GM12864 (cell line): Measurements from ENCODE around the gene CD86.
A peak's percentile ranks its signal among the peaks of the same experiment; 100 is the strongest.

Experiments
- DNase-seq: peaks from one replicate; pipeline ENCODE4 v3.0.0-alpha.2; 2011; ENCODE audit warnings: low read depth
- H3K4me3 ChIP-seq: 2 replicates; pipeline ENCODE4 v1.5.1; 2011; ENCODE audit warnings: mild to moderate bottlenecking, low read depth, low read length, control low read depth
- TF ChIP-seq, protein P1 (sequence below): IDR thresholded peaks from 2 replicates; pipeline ENCODE4 v1.5.1; 2011; ENCODE audit warnings: low read depth, mild to moderate bottlenecking, moderate library complexity, low read length, control low read depth, inconsistent platforms; ENCODE audit errors: missing control alignments

CD86 gene

DNA sequence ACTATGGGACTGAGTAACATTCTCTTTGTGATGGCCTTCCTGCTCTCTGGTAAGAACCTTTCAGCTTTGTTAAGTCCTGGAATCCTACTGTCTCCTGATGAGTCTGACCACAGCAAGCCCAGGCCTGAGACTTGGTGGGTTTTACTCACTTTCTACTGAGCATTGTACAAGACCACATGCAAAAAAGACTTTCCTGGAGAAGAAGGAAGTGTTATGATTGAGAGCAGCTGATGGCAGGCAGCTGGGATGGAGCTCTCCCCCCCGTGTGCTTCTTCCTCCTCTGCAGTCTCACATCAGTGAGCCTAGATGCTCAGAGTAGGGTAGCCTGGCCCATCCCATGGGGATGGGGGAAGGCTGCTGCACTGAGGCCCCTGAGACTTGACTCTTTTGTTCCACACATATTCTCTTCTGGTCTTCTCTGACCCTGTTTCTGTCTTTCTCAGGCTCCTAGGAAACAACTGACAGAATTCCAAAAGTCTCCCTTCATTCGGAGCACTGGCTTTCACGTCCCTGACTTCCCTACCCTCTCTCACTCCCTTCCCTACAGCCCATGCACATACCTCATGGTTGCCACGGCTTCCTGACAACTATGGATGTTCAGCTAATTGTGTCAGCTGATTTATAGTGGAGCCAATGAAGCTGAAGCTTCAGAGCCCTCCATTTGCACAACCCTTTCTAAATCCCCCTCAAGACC lies 36.6 kb downstream of the CD86 start:
- no peak overlapping the region; the same call in 1 of the 2 replicates for H3K4me3 ChIP-seq
- no peak for DNase-seq
- TF ChIP-seq, protein P1, sequence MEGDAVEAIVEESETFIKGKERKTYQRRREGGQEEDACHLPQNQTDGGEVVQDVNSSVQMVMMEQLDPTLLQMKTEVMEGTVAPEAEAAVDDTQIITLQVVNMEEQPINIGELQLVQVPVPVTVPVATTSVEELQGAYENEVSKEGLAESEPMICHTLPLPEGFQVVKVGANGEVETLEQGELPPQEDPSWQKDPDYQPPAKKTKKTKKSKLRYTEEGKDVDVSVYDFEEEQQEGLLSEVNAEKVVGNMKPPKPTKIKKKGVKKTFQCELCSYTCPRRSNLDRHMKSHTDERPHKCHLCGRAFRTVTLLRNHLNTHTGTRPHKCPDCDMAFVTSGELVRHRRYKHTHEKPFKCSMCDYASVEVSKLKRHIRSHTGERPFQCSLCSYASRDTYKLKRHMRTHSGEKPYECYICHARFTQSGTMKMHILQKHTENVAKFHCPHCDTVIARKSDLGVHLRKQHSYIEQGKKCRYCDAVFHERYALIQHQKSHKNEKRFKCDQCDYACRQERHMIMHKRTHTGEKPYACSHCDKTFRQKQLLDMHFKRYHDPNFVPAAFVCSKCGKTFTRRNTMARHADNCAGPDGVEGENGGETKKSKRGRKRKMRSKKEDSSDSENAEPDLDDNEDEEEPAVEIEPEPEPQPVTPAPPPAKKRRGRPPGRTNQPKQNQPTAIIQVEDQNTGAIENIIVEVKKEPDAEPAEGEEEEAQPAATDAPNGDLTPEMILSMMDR = no peak

DNA sequence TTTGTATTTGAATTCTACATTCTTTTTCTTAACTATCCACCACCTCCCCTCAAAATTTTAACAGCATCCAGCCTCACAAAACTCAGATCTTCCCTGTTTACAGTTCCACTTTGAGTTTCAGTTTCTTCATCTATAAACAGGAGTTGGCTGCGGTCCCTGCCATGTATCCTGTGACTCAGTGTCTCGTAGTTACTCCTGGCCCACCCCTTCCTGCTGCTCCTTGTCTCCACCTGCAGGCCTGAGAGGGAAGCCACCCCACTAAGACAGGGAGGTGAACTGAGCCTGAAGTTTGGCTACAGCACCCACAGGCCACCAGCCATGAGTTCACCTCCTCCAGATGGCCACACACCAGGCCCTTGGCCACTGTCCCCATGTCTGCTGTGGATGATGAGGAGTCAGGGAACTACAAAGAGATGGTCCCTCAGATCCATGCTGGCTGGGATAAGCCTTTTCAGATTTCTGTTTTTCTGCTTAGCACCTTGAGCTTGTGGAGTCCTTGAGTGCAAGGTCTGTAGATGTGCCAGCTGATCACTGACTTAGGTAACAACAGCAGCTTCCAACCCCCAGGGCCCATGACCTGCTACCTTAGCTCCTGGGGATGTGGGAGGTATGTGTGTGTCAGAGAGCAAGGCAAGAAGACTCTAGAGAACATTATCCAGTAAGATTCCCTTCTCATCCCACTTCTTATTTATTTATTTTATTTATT lies 37.5 kb downstream of the CD86 start:
- no peak overlapping the region for H3K4me3 ChIP-seq
- TF ChIP-seq, protein P1 = peak; percentile 81
- no peak for DNase-seq

DNA sequence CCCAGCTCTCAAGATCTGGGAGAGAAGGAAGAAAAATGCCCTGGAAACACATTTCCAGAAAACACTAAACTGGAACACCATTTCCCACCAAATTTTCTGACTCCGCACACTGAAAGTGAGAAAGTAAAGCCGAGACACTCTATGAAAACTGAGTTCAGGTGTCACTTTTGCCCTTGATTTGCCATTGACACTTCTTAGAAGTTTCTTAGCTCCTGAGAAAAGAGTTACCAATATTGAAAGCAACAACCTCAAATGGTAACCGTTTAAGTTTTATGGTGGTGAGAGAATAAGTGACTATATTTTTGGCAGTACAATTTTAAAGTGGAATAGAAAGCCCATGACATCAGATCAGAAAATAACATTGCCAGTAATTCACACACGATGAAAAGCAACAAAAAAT lies 39.0 kb downstream of the CD86 start:
- TF ChIP-seq, protein P1 = no peak
- no peak for DNase-seq

DNA sequence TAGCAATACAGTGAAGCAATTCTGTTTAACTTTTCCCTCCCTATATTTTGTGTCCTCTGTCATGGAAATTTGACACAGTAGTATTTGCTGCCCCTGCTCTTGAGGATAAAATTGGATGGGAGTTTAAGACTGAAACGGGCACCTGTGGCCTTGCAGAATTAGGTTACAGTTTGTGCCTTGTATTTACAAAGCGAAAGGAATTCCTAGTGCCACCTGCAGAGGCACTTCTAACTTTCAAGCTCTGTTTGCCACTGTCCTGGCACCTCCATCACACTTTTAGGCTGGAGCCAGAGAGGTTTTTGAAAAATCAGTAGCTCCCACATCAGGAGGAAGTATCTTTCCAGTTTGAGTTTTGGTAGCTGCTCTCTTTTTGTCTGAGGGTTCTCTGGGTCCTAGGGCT lies 39.5 kb downstream of the CD86 start:
- no peak overlapping the region for H3K4me3 ChIP-seq
- TF ChIP-seq, protein P1 = peak; percentile 7
- no peak for DNase-seq

More for the DNA sequence above, 39.0 kb downstream of the CD86 start:
- H3K4me3 ChIP-seq = no peak overlapping the region

DNA sequence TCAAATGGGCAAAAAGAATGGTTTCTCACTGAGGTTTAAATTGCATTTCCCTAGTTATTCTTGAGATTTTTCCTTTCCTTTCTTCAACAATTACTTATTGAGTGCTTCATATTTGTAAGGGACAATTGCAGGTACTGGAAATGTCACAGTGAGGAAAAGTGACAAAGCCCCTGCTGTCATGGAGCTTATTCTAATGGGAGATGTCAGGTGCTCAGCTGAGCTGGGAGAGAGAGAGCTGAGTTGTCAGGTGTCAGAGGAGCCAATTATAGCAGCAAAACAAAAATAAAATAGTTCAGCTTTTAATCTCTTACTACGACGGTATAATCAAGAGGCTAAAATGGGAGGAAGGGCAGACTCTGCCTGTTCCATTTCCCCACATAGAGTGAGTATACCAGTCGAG lies 42.0 kb downstream of the CD86 start:
- DNase-seq = no peak
- TF ChIP-seq, protein P1 = no peak
- no peak overlapping the region for H3K4me3 ChIP-seq

DNA sequence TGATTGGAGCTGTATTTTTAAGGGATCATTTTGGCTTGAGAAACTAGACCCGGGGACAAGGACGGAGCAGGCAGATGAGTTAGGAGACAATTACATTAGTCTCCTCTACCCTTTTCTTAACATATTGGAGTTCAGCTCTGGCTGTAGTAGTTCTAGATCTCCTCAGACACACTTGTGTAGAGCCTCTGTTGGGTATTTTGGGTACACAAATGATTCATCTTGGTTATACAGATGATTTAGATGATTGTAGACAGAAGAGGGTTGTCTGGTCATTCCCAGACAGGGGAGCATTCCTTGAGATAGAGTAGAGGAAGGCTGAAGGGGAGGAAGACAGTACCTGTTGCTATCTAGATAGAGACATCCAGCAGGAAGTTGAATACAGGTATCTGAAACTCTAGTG lies 43.4 kb downstream of the CD86 start:
- DNase-seq = no peak
- TF ChIP-seq, protein P1 = no peak
- H3K4me3 ChIP-seq = no peak overlapping the region
